GM12865 (cell line): ENCODE results near the gene CASKIN2.

Experiments used
- DNase-seq: peaks from one replicate; pipeline ENCODE4 v3.0.0; 2010; ENCODE audit warnings: low read depth
- H3K4me3 ChIP-seq: 2 replicates; pipeline ENCODE4 v1.5.1; 2011; ENCODE audit warnings: mild to moderate bottlenecking, low read depth, low read length, control low read depth
- TF ChIP-seq, protein P1 (sequence below): IDR thresholded peaks from 2 replicates; pipeline ENCODE4 v1.5.1; 2011; ENCODE audit warnings: low read length, control low read depth, low read depth, inconsistent platforms; ENCODE audit not compliant: insufficient read depth; ENCODE audit errors: missing control alignments

Gene CASKIN2

DNA sequence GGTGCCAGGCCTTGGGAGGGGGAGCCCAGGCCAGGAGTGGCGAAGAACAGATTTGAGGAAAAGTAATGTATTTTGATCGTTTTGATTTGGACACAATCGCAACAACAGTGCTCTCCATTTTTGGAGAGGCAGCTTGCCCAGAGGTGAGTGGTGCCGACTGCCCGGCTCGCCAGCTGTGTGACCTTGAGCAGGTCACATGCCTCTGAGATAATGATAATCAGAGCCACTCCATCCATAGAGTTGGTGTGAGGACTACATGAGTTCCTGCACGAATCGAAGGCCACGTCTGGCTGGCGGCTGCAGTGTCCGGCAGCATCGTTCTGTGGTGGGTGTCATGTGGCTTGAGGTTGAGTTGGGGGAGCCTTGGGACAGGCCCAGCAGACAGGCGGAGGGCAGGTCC, 30.8 kb upstream of the CASKIN2 start:
- TF ChIP-seq, protein P1, sequence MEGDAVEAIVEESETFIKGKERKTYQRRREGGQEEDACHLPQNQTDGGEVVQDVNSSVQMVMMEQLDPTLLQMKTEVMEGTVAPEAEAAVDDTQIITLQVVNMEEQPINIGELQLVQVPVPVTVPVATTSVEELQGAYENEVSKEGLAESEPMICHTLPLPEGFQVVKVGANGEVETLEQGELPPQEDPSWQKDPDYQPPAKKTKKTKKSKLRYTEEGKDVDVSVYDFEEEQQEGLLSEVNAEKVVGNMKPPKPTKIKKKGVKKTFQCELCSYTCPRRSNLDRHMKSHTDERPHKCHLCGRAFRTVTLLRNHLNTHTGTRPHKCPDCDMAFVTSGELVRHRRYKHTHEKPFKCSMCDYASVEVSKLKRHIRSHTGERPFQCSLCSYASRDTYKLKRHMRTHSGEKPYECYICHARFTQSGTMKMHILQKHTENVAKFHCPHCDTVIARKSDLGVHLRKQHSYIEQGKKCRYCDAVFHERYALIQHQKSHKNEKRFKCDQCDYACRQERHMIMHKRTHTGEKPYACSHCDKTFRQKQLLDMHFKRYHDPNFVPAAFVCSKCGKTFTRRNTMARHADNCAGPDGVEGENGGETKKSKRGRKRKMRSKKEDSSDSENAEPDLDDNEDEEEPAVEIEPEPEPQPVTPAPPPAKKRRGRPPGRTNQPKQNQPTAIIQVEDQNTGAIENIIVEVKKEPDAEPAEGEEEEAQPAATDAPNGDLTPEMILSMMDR = no peak
- no peak overlapping the region for H3K4me3 ChIP-seq
- no peak for DNase-seq

DNA sequence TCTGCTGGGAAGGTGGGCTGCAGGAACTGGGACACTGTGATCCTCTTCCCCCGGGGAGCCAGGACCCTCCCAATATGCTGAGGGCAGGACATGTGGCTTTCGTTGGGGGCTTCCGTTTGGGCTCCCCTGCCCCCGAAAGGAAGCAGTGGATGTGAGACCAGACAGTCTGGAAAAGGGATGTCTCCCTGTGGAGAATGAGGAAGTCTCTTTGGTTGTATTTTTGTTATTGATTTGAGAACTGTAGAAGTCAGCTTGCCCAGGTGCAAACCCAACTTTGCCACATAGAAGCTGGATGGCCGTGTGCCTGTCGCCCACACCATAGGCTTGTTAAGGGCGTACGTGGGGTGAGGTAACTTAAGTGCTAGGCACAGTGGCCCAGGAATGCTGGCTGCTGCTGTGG, 28.9 kb upstream of the CASKIN2 start:
- DNase-seq = no peak
- TF ChIP-seq, protein P1 = no peak
- H3K4me3 ChIP-seq = no peak overlapping the region

DNA sequence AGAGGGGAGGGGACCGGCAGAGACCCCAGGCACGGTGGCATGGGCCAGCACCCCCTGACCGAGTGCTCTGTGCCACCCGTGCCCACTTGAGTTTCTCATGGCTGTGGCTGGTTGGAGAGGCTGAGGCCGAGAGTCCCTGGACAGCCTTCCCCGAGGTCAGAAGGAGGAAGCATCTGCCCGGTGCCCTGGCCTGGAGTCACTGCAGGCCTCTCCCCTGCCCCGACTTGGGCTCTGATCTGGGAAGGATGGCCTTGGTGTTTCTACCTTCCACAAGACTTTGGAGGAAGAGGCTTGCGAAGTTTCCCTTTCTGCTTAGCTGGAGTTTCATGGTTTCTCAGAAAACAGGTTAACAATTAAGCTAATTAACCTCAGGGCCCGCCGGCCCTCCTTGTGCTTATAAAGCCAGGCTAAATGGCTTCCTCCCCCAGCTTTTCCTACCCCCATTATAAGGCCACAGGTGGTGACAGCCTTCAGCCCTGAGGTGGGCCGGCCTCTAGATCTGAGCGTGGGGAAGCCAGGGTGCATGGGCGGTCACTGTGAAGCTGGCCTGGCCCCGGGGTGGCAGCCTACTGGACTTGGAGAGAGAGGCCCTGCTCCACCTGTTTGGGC, 27.5 kb upstream of the CASKIN2 start:
- no peak overlapping the region for H3K4me3 ChIP-seq
- TF ChIP-seq, protein P1 = no peak
- DNase-seq = no peak

DNA sequence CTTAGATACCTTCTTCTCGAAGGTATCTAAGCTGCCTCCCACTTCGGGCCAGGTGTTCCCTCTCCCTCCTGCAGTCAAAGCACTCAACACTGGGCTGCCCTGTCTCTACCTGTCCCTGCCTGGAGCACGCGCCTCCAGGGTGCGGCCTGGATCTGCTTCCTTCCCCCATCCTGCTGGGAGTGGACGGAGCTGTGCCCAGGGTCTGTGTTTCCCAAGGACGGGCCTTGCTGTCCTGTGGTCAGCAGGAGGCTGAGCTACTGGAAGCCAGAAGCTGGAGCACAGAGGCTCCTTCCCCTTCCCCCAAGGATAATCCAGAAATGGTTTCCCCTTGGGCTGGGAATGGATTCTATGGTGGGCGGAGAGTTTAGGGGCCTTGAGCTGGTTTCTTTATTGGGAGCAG, 26.9 kb upstream of the CASKIN2 start:
- TF ChIP-seq, protein P1 = no peak
- no peak for DNase-seq
- no peak overlapping the region for H3K4me3 ChIP-seq

DNA sequence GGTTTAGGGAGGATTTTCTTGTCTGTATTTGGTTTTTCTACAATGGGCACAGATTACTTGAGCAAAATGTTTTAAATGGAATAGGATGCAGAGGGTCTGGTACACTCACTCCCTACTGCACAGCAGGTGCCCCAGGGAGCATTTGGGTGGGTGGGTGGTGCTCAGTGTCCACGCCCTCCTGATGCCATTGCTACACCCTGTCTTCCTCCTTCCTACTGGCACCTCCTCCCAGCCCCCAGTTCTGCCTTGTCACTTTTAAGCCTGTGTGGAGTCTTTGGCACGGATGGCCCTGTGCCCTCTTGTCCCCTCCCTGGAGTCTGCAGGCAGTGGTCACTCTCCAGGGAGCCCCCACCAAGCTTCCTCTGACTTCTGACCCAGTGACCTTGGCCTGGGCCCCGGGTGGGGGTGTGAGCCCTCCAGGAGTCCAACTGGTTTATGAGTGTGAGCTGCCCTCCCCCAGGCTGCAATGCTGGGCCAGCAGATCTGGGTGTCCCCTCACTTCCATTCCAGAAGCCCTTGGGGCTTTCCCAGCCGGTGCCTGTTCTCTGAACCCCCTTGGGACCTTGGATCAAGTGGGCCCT, 25.7 kb upstream of the CASKIN2 start:
- no peak for DNase-seq
- TF ChIP-seq, protein P1 = no peak
- H3K4me3 ChIP-seq = no peak overlapping the region

DNA sequence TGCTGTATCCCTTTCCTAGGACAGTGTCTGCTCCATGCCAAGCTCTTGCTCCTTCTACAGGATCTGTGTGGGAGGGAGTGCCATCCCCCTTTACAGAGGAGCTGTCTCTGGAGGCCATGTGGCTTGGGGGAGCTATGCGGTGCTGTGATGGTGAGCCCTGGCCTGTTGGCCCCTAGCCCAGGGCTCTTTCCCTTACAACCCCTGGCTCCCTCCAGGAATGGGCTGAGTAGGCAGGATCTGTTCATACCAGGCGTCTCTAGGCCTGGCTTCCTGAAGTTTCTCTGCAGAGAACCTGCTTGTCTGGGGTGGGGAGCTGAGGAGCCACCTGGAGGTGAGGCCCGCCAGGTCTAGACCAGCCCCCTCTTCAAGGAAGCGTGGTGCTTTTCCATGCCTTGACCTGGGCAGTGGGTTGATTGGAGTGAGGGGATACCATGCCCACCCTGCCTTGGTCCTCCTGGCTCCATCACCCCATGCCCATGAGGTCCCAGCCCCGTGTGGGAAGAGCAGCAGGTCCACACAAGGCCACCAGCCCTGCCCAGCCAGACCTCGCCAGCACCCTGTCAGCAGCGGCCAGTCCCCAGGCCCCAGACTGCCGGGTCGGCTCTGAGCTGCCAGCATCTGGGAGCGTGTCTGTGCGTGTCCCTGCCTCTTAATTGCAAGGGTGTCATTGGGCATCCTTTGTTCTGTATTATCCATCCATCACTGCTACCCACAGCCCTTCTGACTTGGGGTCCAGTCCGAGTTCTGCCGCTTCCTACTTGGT, 24.8 kb upstream of the CASKIN2 start:
- TF ChIP-seq, protein P1 = no peak
- DNase-seq = no peak
- no peak overlapping the region for H3K4me3 ChIP-seq

DNA sequence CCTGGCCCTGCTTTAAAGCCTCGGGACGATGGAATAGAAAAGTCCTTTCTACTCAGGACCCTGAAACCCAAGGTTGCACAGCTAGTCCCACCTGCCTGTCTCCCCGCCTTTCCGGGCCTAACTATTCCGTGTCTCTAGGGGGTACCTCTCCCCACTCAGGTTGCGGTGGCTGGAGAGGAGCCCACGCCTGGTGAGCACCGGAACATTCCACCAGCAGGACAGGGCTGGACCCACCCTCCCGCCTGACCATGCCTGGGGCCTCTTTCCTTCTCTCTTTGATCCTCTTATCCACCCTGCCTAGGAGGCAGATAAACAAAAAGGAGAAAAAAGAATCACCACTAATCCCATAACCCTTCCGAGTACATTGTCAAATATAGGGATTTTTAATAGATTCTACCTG, 21.0 kb upstream of the CASKIN2 start:
- TF ChIP-seq, protein P1 = no peak
- H3K4me3 ChIP-seq = no peak overlapping the region
- no peak for DNase-seq
